Measurements from ENCODE around the gene KCNK2. TPM values are rescaled to one million over a fixed set of nuclear protein-coding genes. Genes with fewer than 3 reads are reported as not detected.

Gene KCNK2
- polyA plus RNA-seq, 4 donors: 1.8 to 3.1 (median 2.0) TPM

DNA sequence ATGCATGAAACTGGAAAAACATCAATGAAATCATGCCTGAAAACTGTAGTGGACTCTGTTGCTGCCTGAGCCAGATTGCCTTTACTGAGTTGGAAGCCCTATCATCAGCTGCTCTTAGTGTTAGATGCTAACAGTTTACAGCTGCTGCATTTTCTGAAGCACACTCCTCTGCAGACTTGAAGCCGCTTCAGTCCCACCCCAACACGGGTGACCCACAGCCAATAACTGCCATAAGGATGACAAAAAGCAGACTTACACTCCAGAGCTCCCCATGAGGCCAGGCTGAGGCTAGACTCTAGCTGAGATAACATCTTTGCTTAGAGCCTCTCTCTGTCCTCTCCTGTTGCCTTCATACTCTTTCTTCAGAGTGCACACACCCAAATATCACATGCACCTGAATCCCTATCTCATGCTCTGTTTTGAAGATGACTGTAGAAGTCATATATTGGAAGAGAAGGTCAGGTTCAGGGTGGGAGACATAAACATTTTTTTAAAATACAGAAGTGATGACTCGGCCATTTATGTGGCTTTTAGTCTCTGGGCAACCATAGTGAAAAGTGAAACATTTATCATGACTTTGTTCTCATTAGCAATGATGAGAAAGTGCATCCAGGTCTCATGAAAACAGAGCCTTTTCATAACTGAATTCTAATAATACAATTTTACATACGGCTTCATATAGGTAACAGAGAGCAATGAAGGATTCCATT lies 161.0 kb downstream of the KCNK2 start:
- no peak for DNase-seq (ENCODE audit: low read depth in 4 of 4, low spot score in 2 of 4)

DNA sequence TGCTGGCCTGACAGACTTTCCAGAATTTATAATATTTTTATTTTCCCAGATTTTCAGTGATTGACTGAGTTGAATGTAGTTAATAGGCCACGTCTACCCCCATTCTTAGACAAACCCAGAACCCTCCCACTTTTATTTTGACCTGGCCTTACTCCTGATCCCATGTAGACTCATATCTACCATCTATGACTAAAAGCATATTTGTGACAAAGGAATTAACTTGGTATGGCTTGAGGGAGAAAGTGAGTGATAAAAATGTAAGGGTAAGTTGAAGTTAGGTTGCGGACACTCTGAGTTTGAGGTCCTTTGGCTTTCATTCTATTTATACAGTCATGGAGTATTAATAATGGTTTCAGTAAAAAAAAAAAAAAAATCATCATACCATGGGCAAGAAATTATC lies 168.4 kb downstream of the KCNK2 start:
- no peak for DNase-seq (ENCODE audit: low read depth in 4 of 4, low spot score in 2 of 4)

DNA sequence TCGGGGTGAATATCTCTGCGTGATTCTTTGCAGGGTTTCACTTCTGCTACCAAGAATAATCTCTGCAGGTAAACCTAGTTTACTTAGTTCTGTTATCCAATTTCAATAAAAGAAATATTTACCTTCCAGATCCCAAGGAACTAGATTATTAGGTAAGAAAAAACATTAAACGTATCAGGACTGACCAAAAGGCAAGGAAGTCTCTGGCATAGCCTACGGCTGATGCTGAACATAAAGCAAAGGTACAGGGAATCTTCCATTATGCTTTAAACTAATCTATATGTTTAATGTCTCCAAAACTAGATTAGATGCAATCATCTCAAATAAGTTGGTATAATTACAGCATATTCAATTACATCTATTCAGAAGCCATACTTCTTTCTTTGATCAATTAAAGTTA lies 168.9 kb downstream of the KCNK2 start:
- no peak for DNase-seq (ENCODE audit: low read depth in 4 of 4, low spot score in 2 of 4)

DNA sequence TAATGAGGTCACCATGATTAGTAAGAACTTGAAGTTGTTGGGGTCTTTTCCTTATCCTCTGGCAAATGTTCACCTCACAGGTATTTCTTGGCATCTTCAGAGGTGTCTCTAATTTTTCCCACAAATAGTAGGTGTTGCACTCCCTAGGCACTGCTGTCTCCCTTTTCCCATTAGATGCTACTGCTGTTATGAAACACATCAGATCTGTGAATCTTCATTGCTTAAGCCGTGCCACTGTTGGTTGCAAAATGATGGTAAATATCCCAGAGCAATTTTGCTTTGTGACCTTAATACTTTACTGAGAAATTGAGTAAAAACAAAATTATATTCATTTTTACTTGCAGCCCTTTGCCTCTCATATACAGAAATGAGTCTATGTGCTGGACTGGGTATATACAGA lies 169.6 kb downstream of the KCNK2 start:
- no peak for DNase-seq (ENCODE audit: low read depth in 4 of 4, low spot score in 2 of 4)

DNA sequence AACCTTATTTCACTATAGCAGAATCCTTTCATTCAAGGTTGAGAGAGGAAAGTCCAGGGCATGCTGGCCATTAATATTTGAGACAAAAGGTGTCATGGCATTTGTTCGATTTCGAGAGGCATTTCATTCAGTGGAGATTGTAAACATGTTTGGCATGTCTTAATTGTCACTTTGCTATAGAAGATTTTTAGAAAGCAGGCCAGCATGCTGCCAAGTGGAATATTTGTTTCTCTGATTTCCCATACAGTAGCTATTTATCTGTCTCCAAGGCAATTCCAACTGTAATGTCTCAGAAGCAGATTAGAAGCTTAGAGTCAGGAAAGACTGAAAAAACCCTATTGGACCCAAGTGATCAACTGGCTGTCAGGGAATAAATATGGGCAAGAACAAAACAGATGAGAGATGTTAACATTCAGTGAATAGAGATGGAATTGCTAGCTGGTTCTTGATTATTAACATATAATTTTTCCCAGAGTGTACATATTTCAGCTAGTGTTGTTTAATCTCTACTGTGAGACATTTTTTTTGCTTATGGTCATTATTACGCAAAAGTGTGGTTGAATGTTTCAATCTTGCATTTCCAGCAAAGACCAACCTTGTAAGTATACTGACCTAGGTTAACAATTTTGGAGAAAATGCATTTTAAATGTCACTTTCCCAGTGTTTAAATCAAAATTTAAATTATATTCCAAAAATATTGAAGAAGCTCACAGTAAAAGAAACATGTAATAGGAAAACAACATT lies 174.6 kb downstream of the KCNK2 start:
- DNase-seq (ENCODE audit: low read depth in 4 of 4, low spot score in 2 of 4): no peak

DNA sequence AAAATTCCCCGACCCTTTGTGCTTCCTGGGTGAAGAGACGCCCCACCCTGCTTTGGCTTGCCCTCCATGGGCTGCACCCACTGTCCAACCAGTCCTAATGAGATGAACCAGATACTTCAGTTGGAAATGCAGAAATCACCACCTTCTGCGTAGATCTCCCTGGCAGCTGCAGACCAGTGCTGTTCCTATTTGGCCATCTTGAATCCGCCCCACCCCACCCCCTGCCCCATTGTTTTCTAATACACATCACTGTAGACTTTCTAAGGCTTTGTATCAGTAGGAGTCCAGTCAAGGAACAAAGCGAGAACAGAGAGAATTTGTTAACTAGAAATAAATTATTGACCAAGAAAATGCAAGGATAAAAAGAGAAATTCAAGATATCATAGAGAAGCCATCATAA lies 178.2 kb downstream of the KCNK2 start:
- DNase-seq (ENCODE audit: low read depth in 4 of 4, low spot score in 2 of 4): no peak

DNA sequence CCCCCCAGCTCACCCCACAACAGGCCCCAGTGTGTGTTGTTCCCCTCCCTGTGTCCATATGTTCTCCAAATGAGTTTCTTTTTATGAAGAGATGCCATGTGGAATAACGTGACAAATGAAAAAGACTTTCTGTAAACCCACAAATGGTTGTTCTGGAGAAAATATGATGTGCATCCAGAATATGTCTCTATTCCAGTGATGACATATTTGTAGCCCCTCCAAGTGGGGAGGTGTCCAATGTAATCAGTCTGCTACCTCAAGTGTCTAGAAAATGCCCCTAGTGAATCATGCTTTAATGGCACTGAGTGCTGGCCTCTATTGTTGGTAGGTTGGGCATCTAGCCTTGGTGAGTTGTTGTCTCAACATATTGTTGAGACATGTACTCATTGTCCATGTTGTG lies 179.6 kb downstream of the KCNK2 start:
- DNase-seq (ENCODE audit: low read depth in 4 of 4, low spot score in 2 of 4): no peak

DNA sequence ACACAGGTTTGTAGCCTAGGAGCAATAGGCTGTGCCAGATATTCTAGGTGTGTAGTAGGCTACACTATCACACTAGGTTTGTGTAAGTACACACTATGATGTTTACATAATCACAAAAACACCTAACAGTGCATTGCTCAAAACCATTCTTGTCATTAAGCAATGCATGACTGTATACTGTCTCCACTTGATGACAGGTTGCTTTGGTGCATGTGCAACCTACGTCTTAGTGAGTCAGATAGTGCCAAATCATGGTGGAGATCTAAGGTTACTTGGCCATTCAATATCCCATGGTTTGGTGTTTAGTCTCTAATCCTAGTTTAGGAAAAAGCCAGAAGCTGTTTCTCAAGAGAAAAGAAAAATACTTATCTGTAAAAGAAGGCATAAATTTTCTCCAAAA lies 181.1 kb downstream of the KCNK2 start:
- no peak for DNase-seq (ENCODE audit: low read depth in 4 of 4, low spot score in 2 of 4)

DNA sequence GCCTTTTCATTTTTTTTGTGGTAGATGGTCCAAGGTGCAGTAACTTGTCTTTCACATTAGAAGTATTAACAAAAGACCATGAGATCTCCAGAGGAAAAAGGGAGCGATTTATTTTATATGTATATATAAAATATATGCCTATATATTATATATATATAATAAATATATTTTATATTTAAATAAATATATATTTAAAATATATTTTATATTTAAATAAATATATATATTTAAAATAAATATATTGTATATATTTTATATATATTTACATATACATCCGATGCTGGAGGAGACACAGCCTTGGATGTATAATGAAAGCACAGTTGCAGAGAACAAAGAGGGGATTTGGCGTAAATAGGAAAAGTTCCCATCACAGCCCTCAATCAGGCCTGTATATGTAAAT lies 182.1 kb downstream of the KCNK2 start:
- DNase-seq (ENCODE audit: low read depth in 4 of 4, low spot score in 2 of 4): no peak

DNA sequence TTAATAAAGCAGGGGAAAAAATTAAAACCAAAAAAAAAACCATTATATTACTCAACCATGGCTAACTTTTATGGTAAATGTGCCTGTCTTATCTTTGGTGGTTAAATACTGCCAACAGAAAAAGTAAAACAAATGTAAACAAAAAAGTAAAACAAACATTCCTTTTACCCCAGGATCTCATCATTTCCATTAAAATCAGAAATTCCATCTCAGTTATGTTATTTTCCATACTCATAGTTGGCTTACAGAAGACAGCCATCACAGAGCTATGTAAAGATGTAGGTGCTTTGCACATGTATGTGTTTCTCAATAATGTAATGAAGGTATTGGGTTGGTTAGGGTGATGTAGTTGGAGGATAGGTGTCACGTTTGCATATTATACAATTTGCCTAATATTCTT lies 185.0 kb downstream of the KCNK2 start:
- no peak for DNase-seq (ENCODE audit: low read depth in 4 of 4, low spot score in 2 of 4)

DNA sequence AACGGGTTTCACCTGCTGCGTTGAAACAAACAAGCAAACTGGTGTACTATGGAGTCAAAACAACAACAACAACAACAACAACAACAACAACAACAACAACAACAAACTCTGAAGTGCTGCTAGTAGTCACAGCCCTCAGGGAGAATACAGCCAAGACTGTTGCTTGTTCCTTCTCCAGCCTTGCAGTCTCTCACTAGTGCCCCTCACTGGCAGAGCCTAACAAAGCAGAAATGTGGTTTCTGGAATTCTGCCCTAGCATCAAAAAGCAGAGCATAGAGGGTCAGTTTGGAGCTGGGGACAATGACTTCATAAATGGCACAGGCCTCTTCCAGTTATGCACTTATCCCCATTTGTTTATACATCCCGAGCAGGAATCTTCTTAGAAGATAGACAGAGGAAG lies 187.4 kb downstream of the KCNK2 start:
- DNase-seq (ENCODE audit: low read depth in 4 of 4, low spot score in 2 of 4): no peak

DNA sequence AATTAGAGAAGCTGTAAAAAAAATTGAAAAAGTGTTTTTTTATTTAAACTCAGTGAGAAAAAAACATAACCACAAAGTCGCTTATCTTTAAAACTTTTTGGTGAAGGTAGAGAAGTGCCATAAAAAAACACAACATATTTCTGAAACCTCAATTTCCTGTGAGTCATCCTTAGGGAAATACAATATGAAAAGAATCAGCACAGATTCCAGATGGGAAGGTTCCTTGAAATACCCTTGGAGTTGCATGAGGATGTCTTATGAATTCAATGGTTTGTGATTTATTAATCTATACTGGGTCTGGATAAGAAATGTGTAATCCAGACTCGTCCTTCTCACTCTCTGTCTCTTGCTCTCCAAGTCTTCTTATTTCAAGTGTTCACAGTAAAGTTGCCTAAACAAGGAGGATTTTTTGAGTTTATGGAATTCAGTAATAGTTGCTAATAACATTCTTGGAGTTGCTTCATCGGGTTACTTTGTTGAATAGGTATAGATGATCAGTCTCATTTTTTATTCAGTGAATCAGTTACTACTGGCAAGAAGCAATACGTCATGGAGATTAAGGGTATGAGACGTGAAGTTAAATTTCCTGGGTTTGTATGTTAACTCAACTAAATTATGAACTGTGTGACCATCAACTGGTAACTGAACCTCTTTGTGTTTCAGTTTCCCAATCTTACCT lies 191.4 kb downstream of the KCNK2 start:
- DNase-seq (ENCODE audit: low read depth in 4 of 4, low spot score in 2 of 4): no peak

DNA sequence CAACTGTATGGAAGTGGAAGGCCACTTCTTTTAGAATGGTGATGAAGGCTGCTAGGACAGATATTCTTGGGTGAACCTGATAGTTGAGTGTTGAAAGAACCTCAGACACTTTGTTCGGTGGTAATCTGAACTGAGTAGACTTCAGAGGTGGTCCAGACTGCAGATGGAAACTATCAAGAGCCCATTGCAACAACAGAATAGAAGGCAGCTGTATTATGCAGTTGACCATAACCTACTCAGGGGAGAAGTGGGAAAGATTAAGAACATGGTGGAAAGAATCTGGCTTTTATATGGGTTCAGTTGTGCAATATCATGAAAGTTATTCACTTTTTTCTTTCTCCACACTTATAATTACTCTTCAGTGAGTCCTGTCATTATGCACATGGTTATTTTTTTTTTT lies 194.0 kb downstream of the KCNK2 start:
- DNase-seq (ENCODE audit: low read depth in 4 of 4, low spot score in 2 of 4): no peak

DNA sequence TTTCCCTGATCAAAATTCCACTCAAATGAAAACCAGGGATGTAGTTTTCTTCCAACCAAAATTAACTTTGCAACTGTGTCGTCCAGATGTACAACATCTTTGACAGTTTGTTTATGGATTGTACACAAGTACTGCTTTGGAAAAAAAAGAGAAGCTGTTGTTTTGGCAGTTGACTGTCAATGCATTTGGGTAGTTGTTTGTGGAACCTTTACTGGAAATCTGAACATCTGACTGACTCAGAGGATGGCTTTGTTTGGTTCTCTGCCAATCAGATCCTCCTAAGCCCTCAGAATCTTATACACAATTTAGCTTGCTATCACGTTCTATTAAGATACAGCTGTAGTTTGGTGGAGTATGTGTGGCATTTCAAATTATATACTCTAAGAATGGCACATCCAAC lies 195.0 kb downstream of the KCNK2 start:
- DNase-seq (ENCODE audit: low read depth in 4 of 4, low spot score in 2 of 4): no peak

DNA sequence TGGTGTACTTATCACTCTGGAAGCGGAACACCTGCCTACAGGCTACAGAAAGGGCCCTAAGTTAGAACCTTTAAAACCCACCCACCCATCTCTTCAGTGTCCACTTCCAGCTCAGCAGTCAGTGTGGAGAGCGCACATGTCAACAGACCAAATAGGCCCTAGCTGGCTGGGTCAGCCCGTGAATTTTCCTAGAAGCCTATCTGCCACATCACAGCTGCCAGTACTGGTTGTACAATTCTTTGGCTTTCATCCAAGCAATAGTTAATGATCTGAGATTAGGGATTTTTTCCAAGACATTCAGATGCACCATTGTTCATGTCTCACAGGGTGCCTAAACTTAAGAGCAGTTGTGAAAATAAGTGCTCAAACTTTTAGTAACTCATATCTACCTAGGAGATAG lies 197.1 kb downstream of the KCNK2 start:
- no peak for DNase-seq (ENCODE audit: low read depth in 4 of 4, low spot score in 2 of 4)

DNA sequence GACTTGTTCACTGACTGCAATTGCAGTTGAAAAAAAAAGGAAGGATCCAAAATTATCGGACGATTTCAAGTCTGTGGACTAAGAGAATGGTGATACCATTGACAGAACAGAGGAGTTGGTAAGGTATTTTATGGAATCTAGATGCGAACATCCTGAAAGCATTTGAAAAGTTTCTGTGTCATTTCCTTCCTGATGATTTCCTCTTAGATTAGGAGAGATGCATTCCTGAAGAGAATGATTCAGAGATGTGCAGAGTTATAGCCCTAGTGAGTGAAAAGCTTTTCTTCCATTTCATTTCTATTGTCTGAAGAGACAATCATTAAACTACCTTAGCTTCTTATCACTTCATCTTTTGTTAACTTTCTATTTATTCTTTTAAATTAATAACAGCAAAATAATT lies 200.0 kb downstream of the KCNK2 start:
- no peak for DNase-seq (ENCODE audit: low read depth in 4 of 4, low spot score in 2 of 4)

DNA sequence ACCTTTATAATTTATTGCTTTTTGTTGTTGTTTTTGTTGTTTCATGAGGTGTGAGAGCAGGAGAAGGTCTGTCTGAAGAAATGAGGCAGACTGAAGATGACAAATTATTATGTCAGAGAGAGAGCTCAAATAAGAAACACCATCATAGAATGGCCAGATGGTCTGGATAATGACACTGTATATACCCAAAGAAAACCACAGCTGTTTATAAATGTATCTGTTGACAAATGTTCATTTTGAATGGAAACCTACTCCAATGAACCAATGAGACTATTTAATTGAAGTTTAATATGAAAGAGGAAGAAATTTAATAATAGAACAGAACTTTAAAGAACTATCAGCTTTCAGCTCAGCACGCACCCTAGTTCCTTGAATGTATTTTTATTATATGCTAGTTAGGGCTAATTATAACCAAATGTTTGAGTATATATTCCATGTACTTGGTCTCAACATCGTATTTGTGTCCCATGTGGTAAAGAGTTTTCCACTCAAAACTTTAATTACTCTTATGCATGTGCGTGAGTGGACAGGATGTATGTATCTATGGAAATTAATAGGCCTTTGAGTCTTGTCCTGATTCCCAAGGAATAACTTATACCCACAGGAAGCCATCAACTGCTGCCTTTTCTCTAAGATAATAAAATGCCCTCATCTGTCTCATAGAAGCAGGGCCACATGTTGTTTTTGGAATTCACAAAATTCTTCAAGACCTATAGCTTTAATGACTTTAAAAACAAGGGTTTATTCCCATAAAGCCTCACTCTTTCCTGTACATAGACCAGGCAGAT lies 202.7 kb downstream of the KCNK2 start:
- no peak for DNase-seq (ENCODE audit: low read depth in 4 of 4, low spot score in 2 of 4)

All from left renal cortex interstitium (tissue), 4 donors.